ENCODE data around the gene PLA2G2F.

The PLA2G2F gene

DNA sequence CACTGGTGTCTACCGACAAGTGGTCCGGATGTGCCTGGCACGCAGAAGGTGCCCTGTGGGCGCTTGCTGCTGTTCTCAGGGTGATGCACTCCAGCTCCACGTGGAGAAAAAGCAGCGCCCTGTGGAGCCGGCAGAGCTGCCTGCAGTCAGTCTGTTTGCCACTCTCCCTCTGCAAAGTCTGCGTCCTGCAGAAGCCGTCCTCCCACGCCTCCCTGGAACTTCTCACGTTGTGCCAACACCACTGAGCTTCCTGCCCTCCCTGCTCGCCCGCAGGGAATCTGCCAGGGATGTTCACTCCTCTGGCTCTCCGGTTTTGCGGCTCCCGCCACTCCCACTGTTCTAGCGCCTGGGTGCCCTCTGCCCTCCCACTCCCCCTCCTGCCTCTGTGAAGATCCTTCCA lies 26.9 kb downstream of the PLA2G2F start:
- no peak overlapping the region for H3K4me3 ChIP-seq (ENCODE audit: control insufficient read depth, low read depth, low read length)
- TF ChIP-seq, protein P1, sequence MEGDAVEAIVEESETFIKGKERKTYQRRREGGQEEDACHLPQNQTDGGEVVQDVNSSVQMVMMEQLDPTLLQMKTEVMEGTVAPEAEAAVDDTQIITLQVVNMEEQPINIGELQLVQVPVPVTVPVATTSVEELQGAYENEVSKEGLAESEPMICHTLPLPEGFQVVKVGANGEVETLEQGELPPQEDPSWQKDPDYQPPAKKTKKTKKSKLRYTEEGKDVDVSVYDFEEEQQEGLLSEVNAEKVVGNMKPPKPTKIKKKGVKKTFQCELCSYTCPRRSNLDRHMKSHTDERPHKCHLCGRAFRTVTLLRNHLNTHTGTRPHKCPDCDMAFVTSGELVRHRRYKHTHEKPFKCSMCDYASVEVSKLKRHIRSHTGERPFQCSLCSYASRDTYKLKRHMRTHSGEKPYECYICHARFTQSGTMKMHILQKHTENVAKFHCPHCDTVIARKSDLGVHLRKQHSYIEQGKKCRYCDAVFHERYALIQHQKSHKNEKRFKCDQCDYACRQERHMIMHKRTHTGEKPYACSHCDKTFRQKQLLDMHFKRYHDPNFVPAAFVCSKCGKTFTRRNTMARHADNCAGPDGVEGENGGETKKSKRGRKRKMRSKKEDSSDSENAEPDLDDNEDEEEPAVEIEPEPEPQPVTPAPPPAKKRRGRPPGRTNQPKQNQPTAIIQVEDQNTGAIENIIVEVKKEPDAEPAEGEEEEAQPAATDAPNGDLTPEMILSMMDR (conservative IDR thresholded peaks at IDR 0.05; ENCODE audit: control insufficient read depth, insufficient read depth, low read depth, low read length): no peak
- DNase-seq (ENCODE audit: low read depth): no peak

DNA sequence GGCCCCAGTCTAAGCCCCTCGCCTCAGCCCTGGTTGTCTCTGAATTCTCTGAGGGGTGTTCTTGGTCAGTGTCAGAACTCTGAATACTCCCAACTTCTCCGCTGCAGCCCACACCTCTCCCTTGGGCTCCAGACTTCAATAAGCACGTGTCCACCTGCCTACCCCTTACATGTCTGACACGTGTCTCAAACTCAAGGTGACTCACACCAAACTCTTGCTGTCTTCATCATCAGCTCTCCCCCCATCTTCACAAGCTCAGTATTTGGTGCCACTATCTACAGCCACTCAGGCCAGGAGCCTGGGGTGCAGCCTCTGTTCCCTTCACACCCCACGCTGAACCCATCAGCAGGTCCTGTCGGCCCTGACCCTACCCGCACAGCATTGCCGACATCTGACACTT lies 28.0 kb downstream of the PLA2G2F start:
- TF ChIP-seq, protein P1 (conservative IDR thresholded peaks at IDR 0.05; ENCODE audit: control insufficient read depth, insufficient read depth, low read depth, low read length): no peak
- no peak overlapping the region for H3K4me3 ChIP-seq (ENCODE audit: control insufficient read depth, low read depth, low read length)
- no peak for DNase-seq (ENCODE audit: low read depth)

DNA sequence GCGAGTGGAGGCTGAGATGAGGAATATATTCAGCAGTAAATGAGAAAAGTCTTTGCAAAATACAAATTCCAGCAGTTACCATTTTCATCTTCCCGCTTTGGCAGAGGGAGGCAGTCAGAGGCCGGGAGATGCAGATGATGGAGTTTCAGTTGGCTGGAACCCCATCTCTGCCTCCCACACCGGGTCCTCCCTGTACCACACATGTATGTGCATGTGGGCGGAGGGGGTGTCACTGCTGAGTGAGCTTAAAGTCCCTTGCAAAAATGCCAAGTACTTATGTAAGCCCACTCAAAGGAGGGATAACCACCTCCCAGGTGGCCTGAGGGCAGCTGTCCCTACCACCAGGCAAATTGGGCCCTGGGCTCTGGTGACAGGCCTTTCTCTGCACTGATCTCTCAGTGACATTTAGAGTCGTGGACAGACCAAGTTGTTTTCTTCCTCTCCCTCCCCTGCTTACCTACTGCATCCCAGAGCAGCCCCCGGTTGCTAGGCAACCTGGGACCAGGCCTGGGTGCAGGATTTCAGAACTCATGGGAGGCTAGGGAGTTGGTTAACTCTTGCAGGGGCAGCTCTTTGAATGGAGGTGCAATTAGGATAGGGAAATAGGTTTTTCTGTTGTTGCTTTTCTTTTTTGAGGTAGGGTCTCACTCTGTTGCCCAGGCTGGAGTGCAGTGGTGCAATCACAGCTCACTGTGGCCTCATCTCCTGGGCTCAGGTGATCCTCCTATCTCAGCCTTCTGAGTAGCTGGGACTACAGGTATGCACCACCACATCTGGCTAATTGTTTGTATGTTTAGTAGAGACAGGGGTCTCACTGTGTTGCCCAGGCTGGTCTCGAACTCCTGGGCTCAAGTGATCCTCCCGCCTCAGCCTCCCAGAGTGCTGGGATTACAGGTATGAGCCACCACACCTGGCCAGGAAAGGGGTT lies 29.7 kb downstream of the PLA2G2F start:
- H3K4me3 ChIP-seq (ENCODE audit: control insufficient read depth, low read depth, low read length): no peak overlapping the region
- TF ChIP-seq, protein P1 (conservative IDR thresholded peaks at IDR 0.05; ENCODE audit: control insufficient read depth, insufficient read depth, low read depth, low read length): no peak
- DNase-seq (ENCODE audit: low read depth): no peak

DNA sequence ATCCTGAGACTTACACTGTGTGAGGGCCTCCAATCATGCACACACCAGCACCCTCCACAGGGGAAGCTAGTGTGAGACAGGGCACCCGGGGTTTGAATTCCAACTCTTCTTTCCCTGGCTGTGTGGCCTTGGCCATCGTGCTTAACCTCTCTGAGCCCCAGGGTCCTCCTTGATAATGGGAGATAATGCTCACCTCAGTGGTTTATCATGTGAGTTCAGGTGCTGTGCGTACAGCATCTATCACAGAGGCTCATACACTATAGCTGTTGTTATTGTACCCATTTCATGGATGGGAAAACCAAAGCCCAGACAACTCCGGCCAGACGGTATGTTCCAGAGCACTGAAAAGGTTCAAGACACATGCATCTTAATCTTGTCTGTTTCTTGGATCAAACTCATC lies 30.8 kb downstream of the PLA2G2F start:
- no peak for DNase-seq (ENCODE audit: low read depth)
- H3K4me3 ChIP-seq (ENCODE audit: control insufficient read depth, low read depth, low read length): no peak overlapping the region
- TF ChIP-seq, protein P1 (conservative IDR thresholded peaks at IDR 0.05; ENCODE audit: control insufficient read depth, insufficient read depth, low read depth, low read length): no peak

DNA sequence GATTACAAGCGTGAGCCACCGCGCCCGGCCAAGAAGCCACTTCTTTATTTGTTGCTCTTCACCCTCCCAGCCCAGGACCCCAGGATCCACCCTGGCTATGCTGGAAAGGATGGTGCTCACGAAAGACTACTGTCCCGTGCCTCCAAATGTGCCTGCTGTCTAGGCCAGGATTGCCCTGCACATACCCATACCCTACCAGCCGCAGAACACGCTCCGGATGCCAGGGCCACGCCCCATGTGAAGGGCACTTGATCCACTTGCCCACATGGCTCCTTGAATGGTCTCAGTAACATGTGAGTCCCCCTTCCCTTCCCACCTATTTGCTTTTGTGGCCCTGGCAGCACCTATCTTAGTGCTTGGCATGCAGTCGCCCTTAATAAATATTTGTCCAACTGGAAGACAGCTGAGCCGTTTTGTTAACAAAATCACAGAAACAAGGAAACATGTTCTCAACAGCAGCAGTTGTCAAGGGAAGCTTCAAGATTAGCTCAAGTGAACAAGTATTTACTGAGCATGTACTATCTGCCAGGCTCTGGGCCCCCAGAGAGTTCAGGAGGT lies 33.0 kb downstream of the PLA2G2F start:
- no peak for DNase-seq (ENCODE audit: low read depth)
- H3K4me3 ChIP-seq (ENCODE audit: control insufficient read depth, low read depth, low read length): no peak overlapping the region
- TF ChIP-seq, protein P1 (conservative IDR thresholded peaks at IDR 0.05; ENCODE audit: control insufficient read depth, insufficient read depth, low read depth, low read length): no peak

DNA sequence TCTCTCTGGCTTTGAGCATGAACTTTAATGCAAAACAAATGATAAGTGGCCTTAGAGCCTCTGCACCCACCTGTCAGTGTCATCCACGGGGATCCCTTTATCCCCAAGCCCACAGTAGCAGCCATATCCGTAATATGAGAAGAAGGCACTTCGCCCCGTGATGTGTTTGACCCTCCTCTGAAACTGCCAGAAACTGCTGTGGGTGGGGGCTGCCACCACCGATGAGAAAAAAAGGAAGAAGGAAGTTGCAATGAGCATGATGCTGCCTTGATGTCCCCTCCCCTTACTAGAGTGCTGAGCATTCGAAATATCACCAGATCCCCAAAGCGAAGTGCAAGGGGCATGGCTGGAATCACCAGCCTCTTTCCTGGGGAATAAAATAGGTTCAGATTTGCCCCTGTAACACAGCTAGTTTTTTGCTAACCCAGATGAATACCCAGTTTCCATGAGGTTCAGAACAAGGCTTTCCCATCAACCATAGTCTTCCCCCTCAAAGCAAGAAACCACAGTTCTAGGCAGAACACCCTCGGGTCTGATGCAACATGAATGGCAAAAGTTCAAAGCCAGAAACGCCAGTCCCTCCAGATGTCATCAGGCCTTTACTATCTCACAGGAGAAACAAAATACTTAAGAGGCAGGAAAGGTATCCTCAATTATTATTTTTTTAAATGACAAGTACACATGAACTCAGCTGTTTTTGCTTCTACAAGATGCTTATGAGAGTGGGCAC lies 36.0 kb downstream of the PLA2G2F start:
- TF ChIP-seq, protein P1 (conservative IDR thresholded peaks at IDR 0.05; ENCODE audit: control insufficient read depth, insufficient read depth, low read depth, low read length): no peak
- DNase-seq (ENCODE audit: low read depth): peak; percentile 46
- no peak overlapping the region for H3K4me3 ChIP-seq (ENCODE audit: control insufficient read depth, low read depth, low read length)
